WTC11 (cell line): ENCODE measurements around the gene LMBR1. TPM values are rescaled to one million over a fixed set of nuclear protein-coding genes. Genes with fewer than 3 reads are reported as not detected.
"Not testable (repeated sequence)": the region's sequence is repeated elsewhere in the genome, so short reads cannot be mapped to it uniquely, and the experiment has no call there.

Experiments used
- ATAC-seq: fragments of 200-7000 bp; cut with Tn5 transposase; 2 replicates; pipeline ENCODE4 v1.10.0; 2021; ENCODE audit warnings: mild to moderate bottlenecking, moderate library complexity
- CTCF ChIA-PET: fragments of 300-600 bp; sonication (Branson Sonifier 250); formaldehyde crosslinking; loops from one replicate; lab custom pipeline; 2021; ENCODE audit warnings: antibody characterized with exemption; lab: Charles Lee
- POLR2A ChIA-PET: fragments of 350-600 bp; sonication (Branson Sonifier 250); formaldehyde crosslinking; loops from one replicate; lab custom pipeline; 2021; ENCODE audit warnings: antibody characterized with exemption; lab: Charles Lee
- DNase-seq: peaks from one replicate; pipeline ENCODE4 v3.0.0; 2021; ENCODE audit warnings: low spot score
- H3K27ac Mint-ChIP-seq: 2 replicates; pipeline ENCODE4 v1.8.0; 2021; ENCODE audit warnings: mixed read lengths
- H3K27me3 Mint-ChIP-seq: 2 replicates; pipeline ENCODE4 v1.8.0; 2021; ENCODE audit warnings: low read depth, mild to moderate bottlenecking, moderate library complexity, mixed read lengths
- H3K36me3 Mint-ChIP-seq: 2 replicates; pipeline ENCODE4 v1.8.0; 2021; ENCODE audit warnings: mixed read lengths
- H3K4me1 Mint-ChIP-seq: 2 replicates; pipeline ENCODE4 v1.8.0; 2022; ENCODE audit warnings: mixed read lengths
- H3K4me3 Mint-ChIP-seq: 2 replicates; pipeline ENCODE4 v1.8.0; 2021; ENCODE audit warnings: mild to moderate bottlenecking, moderate library complexity, mixed read lengths
- H3K9me3 Mint-ChIP-seq: 2 replicates; pipeline ENCODE4 v1.8.0; 2021; ENCODE audit warnings: mixed read lengths
- ATF2 ChIP-seq: sonication (generic); formaldehyde crosslinking; IDR thresholded peaks from 2 replicates; pipeline ENCODE4 v1.8.1; 2022; ENCODE audit warnings: low read depth, missing genetic modification reagents, borderline replicate concordance
- CDX4 ChIP-seq: fragments of 250-450 bp; sonication (Bioruptor Pico); IDR thresholded peaks from 2 replicates; pipeline ENCODE4 v1.9.0; 2021; ENCODE audit warnings: moderate library complexity, mild to moderate bottlenecking, inconsistent platforms, borderline replicate concordance
- EMX1 ChIP-seq: fragments of 250-450 bp; sonication (Bioruptor Pico); IDR thresholded peaks from 2 replicates; pipeline ENCODE4 v1.8.0; 2021; ENCODE audit warnings: mild to moderate bottlenecking
- ERG ChIP-seq: fragments of 250-450 bp; sonication (Bioruptor Pico); IDR thresholded peaks from 2 replicates; pipeline ENCODE4 v1.8.0; 2021; ENCODE audit warnings: mild to moderate bottlenecking
- HMGA2 ChIP-seq: fragments of 250-450 bp; sonication (Bioruptor Pico); IDR thresholded peaks from 2 replicates; pipeline ENCODE4 v1.4.0; 2021; ENCODE audit warnings: mild to moderate bottlenecking, moderate library complexity
- KAT7 ChIP-seq: sonication (generic); formaldehyde crosslinking; IDR thresholded peaks from 2 replicates; pipeline ENCODE4 v1.8.1; 2023; ENCODE audit warnings: missing genetic modification reagents, mild to moderate bottlenecking, borderline replicate concordance
- MAX ChIP-seq: sonication (generic); formaldehyde crosslinking; IDR thresholded peaks from 2 replicates; pipeline ENCODE4 v1.8.0; 2022; ENCODE audit warnings: mild to moderate bottlenecking, missing genetic modification reagents
- MLX ChIP-seq: sonication (generic); formaldehyde crosslinking; IDR thresholded peaks from 2 replicates; pipeline ENCODE4 v1.8.1; 2023; ENCODE audit warnings: mild to moderate bottlenecking, missing genetic modification reagents, moderate library complexity
- NFYB ChIP-seq: sonication (generic); formaldehyde crosslinking; conservative IDR thresholded peaks from 2 replicates; pipeline ENCODE4 v1.8.0; 2022; ENCODE audit warnings: low read depth, missing genetic modification reagents
- SOX15 ChIP-seq: fragments of 250-450 bp; sonication (Bioruptor Pico); IDR thresholded peaks from 2 replicates; pipeline ENCODE4 v1.9.0; 2021; ENCODE audit warnings: mild to moderate bottlenecking
- ZMAT4 ChIP-seq: fragments of 250-450 bp; sonication (Bioruptor Pico); IDR thresholded peaks from 2 replicates; pipeline ENCODE4 v1.9.0; 2021; ENCODE audit warnings: mild to moderate bottlenecking
- ZNF138 ChIP-seq: sonication (generic); formaldehyde crosslinking; conservative IDR thresholded peaks from 2 replicates; pipeline ENCODE4 v1.8.1; 2022; ENCODE audit warnings: mild to moderate bottlenecking, moderate library complexity, missing genetic modification reagents
- ZNF219 ChIP-seq: sonication (generic); formaldehyde crosslinking; IDR thresholded peaks from 2 replicates; pipeline ENCODE4 v1.8.0; 2023; ENCODE audit warnings: missing genetic modification reagents, mild to moderate bottlenecking, borderline replicate concordance
- ZNF532 ChIP-seq: fragments of 250-450 bp; sonication (Bioruptor Pico); IDR thresholded peaks from 2 replicates; pipeline ENCODE4 v1.9.0; 2021; ENCODE audit warnings: mild to moderate bottlenecking, borderline replicate concordance
- ZSCAN18 ChIP-seq: fragments of 250-450 bp; sonication (Bioruptor Pico); IDR thresholded peaks from 2 replicates; pipeline ENCODE4 v2.1.2; 2022; ENCODE audit warnings: mild to moderate bottlenecking, moderate library complexity
- total RNA-seq: library from RNA; stranded (reverse); gene quantifications from 3 replicates; pipeline ENCODE4 v1.2.3, GENCODE V29; 2021

The LMBR1 gene
- total RNA-seq, 1 experiment from 2014 or later, result 55.6 TPM

GRCh38 chr7:156638443-156639077 lies 254.4 kb downstream of the LMBR1 start:
- Mint-ChIP-seq H3K4me1 (peaks cover 22% of the 10 kb centered on the region), H3K9me3 (peaks cover 9% of the 10 kb centered on the region), H3K36me3 (peaks cover 7% of the 10 kb centered on the region), H3K27me3 (peaks cover 25% of the 10 kb centered on the region), H3K4me3 (peak overlapping the region; percentile 76; the same call in 1 of the 2 replicates), H3K27ac (no peak overlapping the region)
- TF ChIP-seq ERG (no peak), ZNF138 (CRISPR knock-in tag) (no peak), SOX15 (no peak), NFYB (no peak), MLX (CRISPR knock-in tag) (no peak), ZSCAN18 (no peak)
- ChIA-PET POLR2A (no interaction called here), CTCF (no interaction called here)
- DNase-seq, result no peak
- ATAC-seq, result no peak

GRCh38 chr7:156637093-156637492 lies 255.9 kb downstream of the LMBR1 start:
- POLR2A ChIA-PET, DNase-seq, H3K4me3 Mint-ChIP-seq, ATAC-seq, H3K27ac Mint-ChIP-seq, CTCF ChIA-PET, H3K9me3 Mint-ChIP-seq, H3K36me3 Mint-ChIP-seq: not testable (repeated sequence)
- Mint-ChIP-seq H3K27me3 (peaks cover 25% of the 10 kb centered on the region), H3K4me1 (peaks cover 17% of the 10 kb centered on the region)

- POLR2A ChIA-PET, result no interaction called here
- no peak for DNase-seq
- Mint-ChIP-seq H3K27me3 (peaks cover 13% of the 10 kb centered on the region), H3K9me3 (peaks cover 9% of the 10 kb centered on the region), H3K36me3 (peaks cover 7% of the 10 kb centered on the region), H3K27ac (no peak overlapping the region), H3K4me1 (peaks cover 8% of the 10 kb centered on the region), H3K4me3 (no peak overlapping the region)
- CTCF ChIA-PET, result no interaction called here
- no peak for ATAC-seq
- no peak for TF ChIP-seq CDX4 (CRISPR knock-in tag)
- no peak for TF ChIP-seq ZMAT4
- TF ChIP-seq HMGA2 (CRISPR knock-in tag), result no peak
- TF ChIP-seq ZSCAN18, result no peak
- TF ChIP-seq ZNF532 (CRISPR knock-in tag), result no peak
- TF ChIP-seq MLX (CRISPR knock-in tag), result no peak
- no peak for TF ChIP-seq MAX (CRISPR knock-in tag)
- no peak for TF ChIP-seq ATF2 (CRISPR knock-in tag)
- TF ChIP-seq ZNF219, result no peak
- no peak for TF ChIP-seq EMX1
- no peak for TF ChIP-seq KAT7 (CRISPR knock-in tag)
These were observed 257.2 kb downstream of the LMBR1 start for GRCh38 chr7:156635529-156636385.
